ENCODE data around the gene SLC49A4. TPM values are rescaled to one million over a fixed set of nuclear protein-coding genes. Genes with fewer than 3 reads are reported as not detected.

SLC49A4 gene
- total RNA-seq, 1 experiment from 2014 or later: 29.6 TPM

GRCh38 chr3:122864498-122864897 is 69.6 kb downstream of the SLC49A4 start:
- Histone ChIP-seq H2AFZ (ENCODE audit: low read length) (no peak overlapping the region), H3K9me3 (ENCODE audit: low read length) (no peaks in the 10 kb centered on the region), H3K27ac (ENCODE audit: low read length) (no peak overlapping the region), H3K9me2 (replicated peaks; ENCODE audit: low read length) (no peaks in the 10 kb centered on the region), H3K4me2 (ENCODE audit: low read length) (no peak overlapping the region), H4K20me1 (ENCODE audit: low read length) (no peaks in the 10 kb centered on the region), H3K4me3 (ENCODE audit: low read length) (no peak overlapping the region), H3K36me3 (ENCODE audit: low read depth, low read length) (no peaks in the 10 kb centered on the region), H3K27me3 (ENCODE audit: low read length) (no peaks in the 10 kb centered on the region), H3F3A (ENCODE audit: low read length, unreplicated experiment) (no peaks in the 10 kb centered on the region), H3K79me2 (ENCODE audit: low read length) (no peaks in the 10 kb centered on the region), H3K9ac (ENCODE audit: low read length) (no peak overlapping the region), H3K4me1 (ENCODE audit: insufficient read depth, low read length) (no peaks in the 10 kb centered on the region)
- intact Hi-C loops (cut with micrococcal nuclease): loop anchor here (10.0 kb wide), 1 partner anchor 110 kb away; no protein-coding TSS in a partner anchor
- TF ChIP-seq CTCF (conservative IDR thresholded peaks at IDR 0.05; ENCODE audit: low read depth, low read length): no peak
- TF ChIP-seq EZH2 (IDR thresholded peaks at IDR 0.05; ENCODE audit: low read length, unreplicated experiment): no peak
- no peak for TF ChIP-seq EZH2phosphoT487 (IDR thresholded peaks at IDR 0.05; ENCODE audit: borderline replicate concordance, low read length)
- DNase-seq (no peak), ATAC-seq (no peak)
- POLR2A ChIA-PET (ENCODE audit: unreplicated experiment): no interaction called here
- CTCF ChIA-PET: no interaction called here
- BruUV-seq (replicated peaks): no TSS peak

- H2AFZ ChIP-seq (ENCODE audit: low read length): no peak overlapping the region
- H3K4me1 ChIP-seq (ENCODE audit: insufficient read depth, low read length): no peaks in the 10 kb centered on the region
- H3K36me3 ChIP-seq (ENCODE audit: low read depth, low read length): no peaks in the 10 kb centered on the region
- H3K27ac ChIP-seq (ENCODE audit: low read length): no peak overlapping the region
- no peaks in the 10 kb centered on the region for H3K79me2 ChIP-seq (ENCODE audit: low read length)
- H3K9me2 ChIP-seq (replicated peaks; ENCODE audit: low read length): no peaks in the 10 kb centered on the region
- H3K9me3 ChIP-seq (ENCODE audit: low read length): no peaks in the 10 kb centered on the region
- H3F3A ChIP-seq (ENCODE audit: low read length, unreplicated experiment): no peaks in the 10 kb centered on the region
- intact Hi-C loops (cut with micrococcal nuclease): loop anchor here (10.0 kb wide), 1 partner anchor 114 kb away; no protein-coding TSS in a partner anchor
- ChIA-PET CTCF (interaction anchor here (0.5 kb wide), 1 partner anchor 122 kb away, joined by 7 read pairs; no protein-coding TSS in a partner anchor), POLR2A (ENCODE audit: unreplicated experiment) (no interaction called here)
- no TSS peak for BruUV-seq (replicated peaks)
- DNase-seq (no peak), ATAC-seq (no peak)
- H4K20me1 ChIP-seq (ENCODE audit: low read length): no peaks in the 10 kb centered on the region
- TF ChIP-seq EZH2 (IDR thresholded peaks at IDR 0.05; ENCODE audit: low read length, unreplicated experiment) (no peak), CTCF (conservative IDR thresholded peaks at IDR 0.05; ENCODE audit: low read depth, low read length) (no peak), EZH2phosphoT487 (IDR thresholded peaks at IDR 0.05; ENCODE audit: borderline replicate concordance, low read length) (no peak)
- no peak overlapping the region for H3K4me2 ChIP-seq (ENCODE audit: low read length)
- H3K27me3 ChIP-seq (ENCODE audit: low read length): no peaks in the 10 kb centered on the region
- H3K4me3 ChIP-seq (ENCODE audit: low read length): no peak overlapping the region
- no peak overlapping the region for H3K9ac ChIP-seq (ENCODE audit: low read length)
These were observed 73.5 kb downstream of the SLC49A4 start for GRCh38 chr3:122868322-122868721.

- Histone ChIP-seq H3K27me3 (ENCODE audit: low read length) (no peaks in the 10 kb centered on the region), H3K36me3 (ENCODE audit: low read depth, low read length) (no peaks in the 10 kb centered on the region), H3K9me2 (replicated peaks; ENCODE audit: low read length) (no peaks in the 10 kb centered on the region), H3K9me3 (ENCODE audit: low read length) (no peaks in the 10 kb centered on the region), H3K79me2 (ENCODE audit: low read length) (no peaks in the 10 kb centered on the region), H3K9ac (ENCODE audit: low read length) (no peak overlapping the region), H4K20me1 (ENCODE audit: low read length) (no peaks in the 10 kb centered on the region), H3K4me1 (ENCODE audit: insufficient read depth, low read length) (no peaks in the 10 kb centered on the region), H3K27ac (ENCODE audit: low read length) (no peak overlapping the region), H3F3A (ENCODE audit: low read length, unreplicated experiment) (no peaks in the 10 kb centered on the region), H3K4me3 (ENCODE audit: low read length) (no peak overlapping the region), H2AFZ (ENCODE audit: low read length) (no peak overlapping the region), H3K4me2 (ENCODE audit: low read length) (no peak overlapping the region)
- DNase-seq (no peak), ATAC-seq (no peak)
- ChIA-PET CTCF (no interaction called here), POLR2A (ENCODE audit: unreplicated experiment) (no interaction called here)
- BruUV-seq (replicated peaks): no TSS peak
- no peak for TF ChIP-seq EZH2 (IDR thresholded peaks at IDR 0.05; ENCODE audit: low read length, unreplicated experiment)
- TF ChIP-seq CTCF (conservative IDR thresholded peaks at IDR 0.05; ENCODE audit: low read depth, low read length): no peak
- no peak for TF ChIP-seq EZH2phosphoT487 (IDR thresholded peaks at IDR 0.05; ENCODE audit: borderline replicate concordance, low read length)
- intact Hi-C loops (cut with micrococcal nuclease): no loop called here
These were observed 79.1 kb downstream of the SLC49A4 start for GRCh38 chr3:122873741-122874515.
